ENCODE data around the gene ATXN7. TPM values are rescaled to one million over a fixed set of nuclear protein-coding genes. Genes with fewer than 3 reads are reported as not detected.
A peak's percentile ranks its signal among the peaks of the same experiment; 100 is the strongest.

The ATXN7 gene
- total and polyA plus RNA-seq, 2 of the 13 experiments (the other 11 are each of a cell fraction or from before 2014, with no cell fraction given), result 13.8 to 20.0 TPM

- CTCF ChIA-PET (ENCODE audit: low intra/inter-chr PET ratio, low total read pairs), result no interaction called here
- TF ChIP-seq ZNF572 (CRISPR knock-in tag; IDR thresholded peaks at IDR 0.05), result no peak
- no peak for TF ChIP-seq ATF7-NPFF (CRISPR knock-in tag; IDR thresholded peaks at IDR 0.05; ENCODE audit: low read depth)
- TF ChIP-seq ZFX (CRISPR knock-in tag; IDR thresholded peaks at IDR 0.05; ENCODE audit: low read depth), result no peak
- TF ChIP-seq ZBTB3 (CRISPR knock-in tag; IDR thresholded peaks at IDR 0.05; ENCODE audit: borderline replicate concordance, low read depth), result no peak
- TF ChIP-seq POLR2AphosphoS5 (IDR thresholded peaks at IDR 0.05; ENCODE audit: low read depth, low read length), result no peak
- TF ChIP-seq IRF2 (CRISPR knock-in tag; IDR thresholded peaks at IDR 0.05), result no peak
- no peak for TF ChIP-seq ZNF781 (CRISPR knock-in tag; IDR thresholded peaks at IDR 0.05; ENCODE audit: borderline replicate concordance, not compliant biosample characterization)
- TF ChIP-seq KLF15 (CRISPR knock-in tag; IDR thresholded peaks at IDR 0.05; ENCODE audit: borderline replicate concordance), result no peak
- peak; percentile 49 for TF ChIP-seq FOSL2 (CRISPR knock-in tag; IDR thresholded peaks at IDR 0.05)
- no peak for TF ChIP-seq ZMAT3 (CRISPR knock-in tag; conservative IDR thresholded peaks at IDR 0.05)
- TF ChIP-seq TAF1 (CRISPR knock-in tag; IDR thresholded peaks at IDR 0.05), result no peak
- TF ChIP-seq KAT2B (IDR thresholded peaks at IDR 0.05; ENCODE audit: borderline replicate concordance, low read depth, low read length), result no peak
- TF ChIP-seq ZKSCAN8 (CRISPR knock-in tag; IDR thresholded peaks at IDR 0.05; ENCODE audit: borderline replicate concordance), result no peak
- peak; percentile 54; the same call in 1 of the 2 replicates for TF ChIP-seq KMT2A (CRISPR knock-in tag; IDR thresholded peaks at IDR 0.05)
- TF ChIP-seq FOXK2 (IDR thresholded peaks at IDR 0.05), result no peak
- TF ChIP-seq NFE2L2 (IDR thresholded peaks at IDR 0.05; ENCODE audit: low read length), result no peak
- no peak for TF ChIP-seq ZNF468 (CRISPR knock-in tag; IDR thresholded peaks at IDR 0.05)
- TF ChIP-seq PATZ1 (CRISPR knock-in tag; IDR thresholded peaks at IDR 0.05), result peak; percentile 34; the same call in 1 of the 2 replicates
- TF ChIP-seq NR0B2 (CRISPR knock-in tag; IDR thresholded peaks at IDR 0.05), result no peak
- no peak for TF ChIP-seq ZNF432 (CRISPR knock-in tag; IDR thresholded peaks at IDR 0.05; ENCODE audit: borderline replicate concordance)
- no peak for TF ChIP-seq NFATC3 (CRISPR knock-in tag; IDR thresholded peaks at IDR 0.05)
- TF ChIP-seq, protein P1, sequence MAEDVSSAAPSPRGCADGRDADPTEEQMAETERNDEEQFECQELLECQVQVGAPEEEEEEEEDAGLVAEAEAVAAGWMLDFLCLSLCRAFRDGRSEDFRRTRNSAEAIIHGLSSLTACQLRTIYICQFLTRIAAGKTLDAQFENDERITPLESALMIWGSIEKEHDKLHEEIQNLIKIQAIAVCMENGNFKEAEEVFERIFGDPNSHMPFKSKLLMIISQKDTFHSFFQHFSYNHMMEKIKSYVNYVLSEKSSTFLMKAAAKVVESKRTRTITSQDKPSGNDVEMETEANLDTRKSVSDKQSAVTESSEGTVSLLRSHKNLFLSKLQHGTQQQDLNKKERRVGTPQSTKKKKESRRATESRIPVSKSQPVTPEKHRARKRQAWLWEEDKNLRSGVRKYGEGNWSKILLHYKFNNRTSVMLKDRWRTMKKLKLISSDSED (CRISPR knock-in tag; IDR thresholded peaks at IDR 0.05), result no peak
Observed at GRCh38 chr3:63912768-63913588, 49.3 kb downstream of the ATXN7 start.

More at GRCh38 chr3:63912768-63913588, 49.3 kb downstream of the ATXN7 start:
- H3K27me3 ChIP-seq (ENCODE audit: control insufficient read depth in 1 of 2, insufficient read depth in 2 of 2, low read length in 2 of 2), result no peaks in the 10 kb centered on the region
- peak; percentile 21 for DNase-seq (ENCODE audit: low spot score)
- in situ Hi-C loops (cut with HindIII; ENCODE audit: extremely low pct_ligation_motif_present, low pct_unique_long_range_greater_than_20kb) (loop anchor here (5.0 to 10.0 kb wide), 2 partner anchors 48 to 79 kb away; partner anchors contain the start of genes ATXN7 and THOC7), intact Hi-C loops (cut with micrococcal nuclease; ENCODE audit: unreplicated experiment) (loop anchor here (5.0 kb wide), 1 partner anchor 49 kb away; no protein-coding TSS in a partner anchor)
- H3K9ac ChIP-seq (ENCODE audit: insufficient read depth, low read depth, low read length), result peak overlapping the region; percentile 94
- H3K36me3 ChIP-seq (replicated peaks in 1 of 2; ENCODE audit: control insufficient read depth in 1 of 2, insufficient read depth in 2 of 2, low read length in 2 of 2), result peaks cover 6 to 9% of the 10 kb centered on the region in 2 experiments; a peak in 4 of 5 replicates
- H3K9me3 ChIP-seq (ENCODE audit: low read length), result no peaks in the 10 kb centered on the region
- H3K4me2 ChIP-seq (ENCODE audit: low read depth, low read length), result peak overlapping the region; percentile 92
- H2AFZ ChIP-seq (ENCODE audit: low read length), result no peak overlapping the region
- peaks cover 36% of the 10 kb centered on the region for H3K4me1 ChIP-seq (ENCODE audit: insufficient read depth, low read length)
- WGBS (ENCODE audit: low lambda C conversion rate), result 4% methylated on average over 27 of the region's 46 CpGs
- peak; percentile 37 for ATAC-seq
- H3K79me2 ChIP-seq (ENCODE audit: insufficient read depth, low read length), result peaks cover 29% of the 10 kb centered on the region
- POLR2A ChIA-PET, result interaction anchor here (0.6 to 2.0 kb wide), 9 partner anchors 15 to 63 kb away, joined by 3 to 11 read pairs (median 6); partner anchors contain the start of genes ATXN7 and THOC7
- H3K4me3 ChIP-seq (replicated peaks in 1 of 3; ENCODE audit: insufficient read depth in 1 of 3, low read depth in 2 of 3, low read length in 3 of 3), result peak overlapping the region; percentile 61 to 79 (median 61)
- FAIRE-seq, result no peak
- BruUV-seq (replicated peaks), result no TSS peak
- H3K27ac ChIP-seq (ENCODE audit: extremely low read length, insufficient read depth, low read length), result peak overlapping the region; percentile 98
- H4K20me1 ChIP-seq (ENCODE audit: insufficient read depth, low read length), result no peaks in the 10 kb centered on the region

Measured in HepG2 (cell line).